ENCODE results near the gene COL8A2.

The COL8A2 gene

GRCh38 chr1:36108314-36108713 lies 16.7 kb downstream of the COL8A2 start:
- no peak for DNase-seq

GRCh38 chr1:36107394-36107793 lies 17.6 kb downstream of the COL8A2 start:
- DNase-seq: peak; percentile 17

- DNase-seq: no peak
Measured at GRCh38 chr1:36106269-36106668, 18.8 kb downstream of the COL8A2 start.

DNA sequence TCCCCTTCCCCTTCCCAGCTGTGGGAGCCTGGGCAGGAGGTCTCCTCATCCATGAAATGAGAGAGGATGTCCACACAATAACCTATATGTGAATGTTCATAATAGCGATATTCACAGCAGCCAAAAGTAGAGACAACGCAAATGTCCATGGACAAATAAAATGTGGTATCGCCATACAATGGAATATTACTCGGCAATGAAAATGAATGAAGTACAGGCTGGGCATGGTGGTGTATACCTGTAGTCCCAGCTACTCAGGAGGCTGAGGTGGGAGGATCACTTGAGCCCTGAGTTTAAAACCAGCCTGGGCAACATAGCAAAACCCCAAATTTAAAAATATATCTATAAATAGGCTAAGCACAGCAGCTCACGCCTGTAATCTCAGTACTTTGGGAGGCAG lies 23.5 kb downstream of the COL8A2 start:
- no peak for DNase-seq

GRCh38 chr1:36100376-36100775 lies 24.6 kb downstream of the COL8A2 start:
- DNase-seq: no peak

DNA sequence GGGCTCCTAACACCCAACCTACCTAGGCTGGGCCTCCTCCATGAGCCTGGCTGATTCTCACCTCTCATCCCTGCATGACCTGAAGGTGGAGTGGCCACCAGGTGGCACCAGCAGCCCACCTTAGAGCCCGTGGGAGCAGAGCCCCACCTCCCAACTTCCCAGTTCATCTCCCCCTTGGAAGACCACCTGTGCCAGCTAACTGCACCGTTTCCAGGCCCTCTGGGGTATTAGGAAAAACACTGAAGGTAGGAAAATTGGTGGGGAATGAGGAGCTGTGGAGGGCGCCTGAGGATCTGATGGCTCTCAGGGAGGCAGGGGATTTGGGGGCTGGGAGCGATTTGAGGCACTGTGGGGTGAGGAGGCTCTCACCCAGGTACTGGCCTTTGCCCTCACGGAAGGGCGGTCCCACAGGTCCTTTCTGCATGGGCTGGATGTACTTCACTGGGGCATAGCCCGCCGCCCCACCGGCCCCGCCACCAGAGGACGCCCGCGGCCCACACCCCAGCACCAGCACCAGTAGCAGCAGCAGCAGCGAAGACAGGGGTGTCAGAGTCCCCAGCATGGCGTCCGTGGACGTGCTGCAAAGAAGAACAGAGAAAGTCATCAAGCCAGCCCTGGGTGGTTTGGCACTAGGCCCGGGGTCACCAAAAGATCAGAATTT lies 25.2 kb downstream of the COL8A2 start:
- DNase-seq: peak; percentile 66

- no peak for DNase-seq
Measured at GRCh38 chr1:36098650-36099365, 26.2 kb downstream of the COL8A2 start.

GRCh38 chr1:36097693-36098585 lies 27.1 kb downstream of the COL8A2 start:
- DNase-seq: no peak

DNA sequence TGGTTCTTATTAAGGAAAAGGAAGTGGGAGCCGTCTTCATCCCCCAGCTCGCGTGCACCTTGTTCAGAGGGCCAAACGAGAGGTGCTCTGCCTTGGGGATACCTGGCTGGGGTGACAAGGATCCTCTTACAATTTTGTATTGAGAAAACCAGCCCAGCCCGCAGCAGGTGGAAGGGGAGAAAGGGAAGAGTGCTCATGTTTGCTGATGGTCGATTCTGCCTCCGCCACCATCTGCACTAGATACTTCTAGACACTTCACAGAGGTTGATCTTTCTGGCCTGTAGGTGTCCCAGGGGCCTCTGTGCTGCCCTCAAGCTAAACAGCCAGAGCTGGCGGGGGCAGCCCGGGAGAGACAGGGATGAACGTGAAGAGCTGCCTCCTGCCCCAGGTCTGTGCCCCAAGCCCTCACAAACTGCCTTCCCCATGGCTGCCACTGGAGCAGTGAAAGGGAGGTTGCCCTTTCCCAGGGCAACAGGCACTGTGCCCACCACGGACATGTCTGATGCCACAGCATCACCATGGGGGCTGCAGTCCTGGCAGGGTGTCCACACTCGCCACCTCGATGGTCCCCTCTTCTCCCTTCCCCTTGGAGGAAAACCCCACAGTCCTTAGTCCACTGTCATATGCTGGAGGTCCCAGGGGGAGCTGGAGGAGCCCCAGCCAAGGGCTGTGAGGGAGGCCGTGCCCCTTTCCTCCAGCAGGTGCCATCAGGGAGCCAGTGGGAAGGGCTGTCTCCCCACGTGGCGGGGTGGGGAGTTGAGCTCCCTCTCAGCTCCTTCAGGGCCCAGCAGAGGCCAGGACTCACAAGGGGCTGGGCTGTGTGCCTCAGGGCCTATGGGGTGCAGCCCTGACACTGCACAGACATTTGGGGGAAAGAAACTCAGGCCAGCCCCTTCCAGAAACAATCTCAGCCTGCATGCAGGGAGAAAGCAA lies 28.3 kb downstream of the COL8A2 start:
- no peak for DNase-seq

DNA sequence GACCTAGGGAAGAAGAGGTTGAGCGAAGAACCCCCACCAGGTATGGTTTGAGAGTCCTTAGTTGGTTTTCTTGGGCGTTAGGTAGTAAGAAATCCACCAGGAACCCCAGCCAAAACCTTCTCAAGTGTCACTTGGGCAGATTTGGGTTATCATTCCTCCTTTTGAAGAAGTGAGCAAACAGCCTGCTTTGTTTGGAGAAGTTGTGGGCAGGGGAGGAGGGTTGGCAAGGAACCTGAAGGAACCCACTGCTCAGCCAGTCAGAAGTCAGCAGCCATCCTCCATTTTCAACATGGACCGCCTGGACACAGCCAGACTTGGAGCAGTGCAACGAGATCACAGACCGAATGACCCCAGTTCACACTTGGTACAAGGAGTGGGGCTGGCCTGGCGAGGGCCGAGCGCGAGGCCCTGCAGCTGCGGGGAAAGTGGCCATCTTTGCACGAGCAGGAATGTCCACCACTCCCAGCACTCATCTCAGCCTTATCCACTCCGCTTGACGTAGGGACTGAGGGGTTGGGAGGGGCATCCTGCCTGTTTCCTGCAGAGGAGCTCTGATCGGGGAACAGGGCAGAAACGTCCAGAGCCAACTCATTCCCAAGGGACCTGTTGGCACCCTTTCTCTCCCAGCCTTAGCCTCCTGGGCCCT lies 29.1 kb downstream of the COL8A2 start:
- no peak for DNase-seq

DNA sequence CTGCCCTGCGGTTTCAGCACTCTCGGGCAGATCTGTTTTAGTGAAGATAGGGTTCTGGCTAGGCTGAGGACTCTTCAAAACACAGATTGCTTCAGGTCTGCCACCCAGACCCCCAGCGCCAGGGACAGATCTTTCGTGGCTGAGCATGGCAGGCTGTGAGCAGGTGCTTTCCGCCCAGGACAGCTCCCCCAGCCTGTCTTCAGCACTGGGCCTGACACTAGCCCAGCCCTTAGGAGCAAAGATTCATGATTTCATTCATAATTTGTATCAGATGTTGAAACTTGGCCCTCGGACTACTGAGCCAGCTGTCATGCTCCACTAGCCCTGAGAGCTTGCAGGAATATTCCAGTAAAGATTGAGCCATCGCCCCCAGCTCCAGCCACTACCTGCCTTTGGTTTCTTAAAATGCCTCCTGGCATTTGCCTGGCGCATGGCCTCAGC lies 30.4 kb downstream of the COL8A2 start:
- no peak for DNase-seq

- DNase-seq: no peak
Measured at GRCh38 chr1:36093929-36094328, 31.1 kb downstream of the COL8A2 start.

DNA sequence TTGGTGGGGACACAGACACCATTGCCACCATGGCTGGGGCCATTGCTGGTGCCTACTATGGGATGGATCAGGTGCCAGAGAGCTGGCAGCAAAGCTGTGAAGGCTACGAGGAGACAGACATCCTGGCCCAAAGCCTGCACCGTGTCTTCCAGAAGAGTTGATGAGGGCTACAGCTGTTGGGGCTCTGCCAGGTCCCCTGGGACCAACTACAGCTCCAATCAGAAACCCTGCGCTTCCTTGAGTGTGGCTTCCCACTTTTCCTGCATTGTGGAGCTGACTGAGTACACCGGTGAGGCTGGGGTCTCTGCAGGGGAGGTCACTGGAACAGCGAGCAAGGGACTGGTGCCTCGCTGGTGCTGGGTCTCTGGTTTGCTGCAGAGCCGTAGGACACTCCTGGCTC lies 31.8 kb downstream of the COL8A2 start:
- no peak for DNase-seq

- DNase-seq: no peak
Measured at GRCh38 chr1:36092798-36093185, 32.2 kb downstream of the COL8A2 start.

DNA sequence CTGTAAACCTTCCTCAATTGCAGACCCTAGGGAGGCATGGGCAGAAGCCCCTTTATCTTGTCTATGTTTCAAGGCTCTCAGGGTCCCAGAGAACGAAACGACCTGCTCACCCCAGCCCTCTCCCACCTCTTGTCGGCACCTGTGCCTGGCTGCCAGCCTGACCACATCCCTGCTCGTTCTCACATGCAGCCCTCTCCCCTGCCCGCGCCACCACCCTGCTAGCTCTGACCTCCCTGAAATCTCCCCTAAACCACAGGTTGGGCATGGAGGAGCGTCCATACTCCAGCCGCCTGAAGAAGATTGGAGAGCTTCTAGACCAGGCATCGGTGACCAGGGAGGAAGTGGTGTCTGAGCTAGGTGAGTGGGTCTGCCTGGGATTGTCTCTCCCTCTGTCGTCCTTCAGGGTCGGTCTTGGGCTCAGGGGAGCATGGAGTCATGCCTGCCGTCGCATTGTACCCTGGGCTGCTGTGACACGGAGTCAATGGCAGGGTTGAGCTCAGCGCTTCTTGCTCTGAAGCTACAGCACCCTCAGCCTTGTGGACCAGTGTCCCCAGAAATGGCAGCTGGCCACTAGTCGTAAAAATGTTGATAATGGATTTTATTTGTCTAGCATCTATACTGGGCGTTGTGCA lies 32.7 kb downstream of the COL8A2 start:
- DNase-seq: no peak

GRCh38 chr1:36091698-36092097 lies 33.3 kb downstream of the COL8A2 start:
- DNase-seq: no peak

DNA sequence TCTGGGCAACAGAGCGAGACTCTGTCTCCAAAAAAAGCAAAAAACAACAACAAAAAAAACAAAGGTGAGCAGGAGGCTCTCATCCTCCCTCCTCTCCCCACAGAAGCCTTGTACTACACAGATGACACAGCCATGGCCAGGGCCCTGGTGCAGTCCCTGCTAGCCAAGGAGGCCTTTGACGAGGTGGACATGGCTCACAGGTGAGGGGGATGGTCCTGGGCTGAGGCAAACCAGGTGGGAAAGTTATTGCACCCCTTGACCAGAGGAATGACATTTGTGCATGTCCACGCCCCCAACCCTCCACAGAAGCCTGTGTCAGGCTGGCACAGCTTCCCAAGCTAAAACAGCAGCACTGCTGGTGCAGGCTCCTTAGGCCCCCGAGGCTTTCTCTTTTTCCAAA lies 33.9 kb downstream of the COL8A2 start:
- no peak for DNase-seq

DNA sequence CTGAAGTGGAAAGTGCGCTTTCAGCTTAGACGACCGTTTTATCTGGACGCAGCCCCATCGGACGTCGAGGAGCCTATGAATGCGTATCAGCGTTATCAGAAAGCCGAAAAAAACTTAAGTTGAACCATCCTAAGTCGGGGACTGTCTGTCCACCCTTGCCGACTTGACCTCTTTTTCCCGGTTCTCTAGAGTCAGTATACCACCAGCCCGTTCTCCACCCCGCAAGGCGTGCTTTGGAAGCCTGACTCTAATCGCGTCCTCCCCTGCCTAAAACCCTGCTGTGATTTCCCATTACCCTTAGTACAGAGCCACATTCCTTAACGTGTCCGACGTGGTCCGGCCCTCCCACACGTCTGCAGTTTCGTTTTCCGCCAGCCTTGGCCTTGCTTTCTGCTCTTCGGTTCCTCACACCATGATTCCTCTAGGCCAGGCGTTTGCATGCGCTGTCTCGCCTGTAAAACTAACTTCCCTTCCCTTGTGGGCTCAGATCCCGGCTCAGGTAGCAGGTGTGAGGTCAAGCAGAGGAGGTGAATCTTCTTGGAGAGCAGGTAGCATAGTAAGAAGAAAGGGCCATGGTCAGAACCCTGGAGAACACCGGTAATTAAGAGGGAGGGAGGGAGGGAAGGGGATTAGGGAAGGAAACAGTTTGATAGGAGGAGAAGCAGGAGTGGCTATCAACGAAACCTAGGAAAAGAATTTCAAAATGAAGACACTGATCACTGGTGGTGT lies 35.5 kb downstream of the COL8A2 start:
- no peak for DNase-seq

DNA sequence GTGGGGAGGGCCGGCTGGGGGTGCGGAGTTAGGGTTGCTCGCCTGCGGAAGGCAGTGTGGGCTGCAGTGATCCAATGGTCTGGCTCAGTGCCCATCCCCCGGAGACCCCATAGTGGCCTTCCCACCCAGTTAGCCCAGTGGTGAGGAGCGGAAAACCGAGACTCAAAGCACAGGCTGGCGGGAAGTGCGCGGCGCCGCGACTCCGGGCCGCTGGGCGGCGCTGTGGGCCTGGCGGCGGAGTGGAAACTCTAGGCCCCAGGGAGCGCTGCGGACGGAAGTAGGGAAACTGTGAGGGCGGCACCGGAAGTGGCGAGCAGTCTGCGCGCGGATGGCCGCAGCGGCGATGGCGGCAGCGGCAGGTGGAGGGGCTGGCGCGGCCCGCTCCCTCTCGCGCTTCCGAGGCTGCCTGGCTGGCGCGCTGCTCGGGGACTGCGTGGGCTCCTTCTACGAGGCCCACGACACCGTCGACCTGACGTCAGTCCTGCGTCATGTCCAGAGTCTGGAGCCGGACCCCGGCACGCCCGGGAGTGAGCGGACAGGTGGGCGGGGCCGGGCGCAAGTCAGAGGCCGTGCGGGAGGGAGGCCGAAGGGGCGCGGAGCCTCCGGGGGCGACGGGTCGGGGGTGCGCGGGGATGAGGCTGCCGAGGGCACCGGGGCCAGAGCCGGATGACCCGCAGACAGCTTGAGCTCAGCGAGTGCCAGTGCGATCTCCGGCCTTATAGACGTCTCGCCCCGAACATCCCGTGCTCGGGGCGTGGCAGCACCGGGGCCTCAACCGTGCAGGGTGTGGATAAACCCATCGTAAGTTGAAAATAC lies 36.2 kb downstream of the COL8A2 start, which contains the start of gene ADPRS:
ADPRS (plus strand) TSS at position 316 of the 816 bp plus-strand sequence; CDS start at position 329, 13 bp downstream.
- peak; percentile 92 for DNase-seq

DNA sequence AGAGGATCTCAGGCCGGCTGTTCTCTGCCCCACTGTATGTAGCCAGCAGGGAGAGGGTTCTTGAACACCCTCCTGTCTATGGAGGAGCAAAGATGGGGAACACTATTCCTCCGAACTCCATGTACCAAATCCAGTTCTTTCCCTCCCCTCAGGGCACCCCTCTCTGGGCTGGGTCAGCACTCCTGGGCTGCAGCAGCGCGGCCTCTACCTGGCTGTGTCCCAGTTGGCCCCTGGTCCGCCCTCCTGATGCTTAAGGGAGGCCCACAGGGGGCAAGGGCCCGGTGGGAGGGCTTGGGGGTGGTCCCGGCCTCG lies 36.8 kb downstream of the COL8A2 start:
- no peak for DNase-seq
